ENCODE data around the gene SCNN1G.

Gene SCNN1G

DNA sequence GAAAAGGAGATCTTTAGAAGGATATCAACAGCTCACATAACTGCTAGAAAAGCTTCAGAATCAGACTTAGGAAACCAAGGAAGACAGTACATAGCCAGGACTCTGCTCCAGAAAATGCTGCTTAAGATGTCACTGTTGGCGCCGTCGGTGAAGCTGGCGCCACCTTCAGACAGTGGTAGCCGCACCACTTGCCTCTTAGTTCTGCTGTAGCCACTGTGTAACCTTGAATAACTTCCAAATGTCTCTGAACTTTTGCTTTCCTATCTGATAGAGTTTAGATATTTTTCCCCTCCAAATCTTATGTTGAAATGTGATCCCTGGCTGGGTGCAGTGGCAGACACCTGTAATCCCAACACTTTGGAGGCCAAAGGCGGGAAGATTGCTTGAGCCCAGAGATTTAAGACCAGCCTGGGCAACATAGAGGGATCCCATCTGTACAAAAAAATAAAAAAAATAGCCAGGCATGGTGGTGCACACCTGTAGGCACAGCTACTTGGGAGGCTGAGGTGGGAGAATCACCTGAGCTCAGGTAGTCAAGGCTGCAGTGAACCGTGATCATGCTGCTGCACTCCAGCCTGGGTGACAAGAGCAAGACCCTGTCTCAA lies 27.0 kb upstream of the SCNN1G start:
- no peak for DNase-seq

DNA sequence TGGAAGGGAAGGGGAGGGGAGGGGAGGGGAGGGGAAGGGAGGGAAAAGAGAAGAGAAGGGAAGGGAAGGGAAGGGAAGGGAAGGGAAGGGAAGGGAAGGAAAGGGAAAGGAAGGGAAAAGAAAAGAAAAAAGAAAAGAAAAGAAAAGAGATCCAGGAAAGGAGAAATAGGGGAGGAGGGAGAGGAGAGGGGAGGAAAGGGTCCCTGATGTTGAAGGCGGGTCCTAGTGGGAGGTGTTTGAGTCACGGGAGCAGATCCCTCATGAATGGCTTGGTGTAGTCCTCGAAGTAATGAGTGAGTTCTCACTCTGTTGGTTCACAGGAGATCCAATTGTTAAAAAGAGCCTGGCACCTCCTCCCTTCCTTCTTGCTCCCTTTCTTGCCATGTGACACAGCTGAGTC lies 26.4 kb upstream of the SCNN1G start:
- no peak for DNase-seq

DNA sequence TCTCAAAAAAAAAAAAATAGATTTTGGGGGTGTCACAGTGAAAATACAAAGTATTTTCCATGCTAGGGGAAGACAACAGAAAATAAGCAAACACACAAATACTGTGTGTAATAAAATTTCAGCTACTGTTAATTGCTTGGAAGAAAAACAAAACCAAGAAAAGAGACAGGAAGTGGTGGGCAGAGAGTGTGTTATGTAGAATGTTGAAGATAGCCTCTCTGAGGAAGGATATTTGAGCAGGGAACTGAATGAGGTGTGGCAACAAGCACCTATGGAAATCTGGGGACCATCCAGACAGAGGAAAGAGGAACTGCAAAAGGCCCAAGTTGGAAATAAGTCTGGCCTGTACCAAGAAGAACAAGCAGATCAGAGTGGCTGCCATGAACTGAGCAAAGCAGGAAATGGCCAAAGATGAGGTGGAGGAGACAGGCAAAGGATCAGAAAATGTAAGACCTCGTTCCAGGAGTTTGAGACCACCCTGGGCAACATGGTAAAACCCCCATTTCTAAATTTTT lies 25.5 kb upstream of the SCNN1G start:
- no peak for DNase-seq

DNA sequence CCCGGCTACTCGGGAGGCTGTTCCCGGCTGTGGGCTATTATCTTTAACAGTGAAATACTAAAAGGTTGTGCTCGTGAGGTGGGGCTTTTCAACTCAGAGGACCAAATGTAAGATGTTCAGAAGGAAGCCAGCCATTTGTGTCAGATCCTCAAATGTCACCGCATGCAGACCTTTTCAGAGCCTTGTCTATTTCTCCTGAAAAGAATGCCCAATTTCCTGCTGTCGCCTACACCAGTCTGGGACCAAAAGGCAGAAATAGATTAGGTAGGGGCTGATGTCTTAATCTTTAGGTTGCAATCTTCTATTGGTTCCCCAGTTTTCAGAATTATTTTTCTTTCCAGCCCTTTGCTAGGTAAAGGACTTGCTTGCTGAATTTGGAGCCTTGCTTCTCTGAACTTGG lies 24.4 kb upstream of the SCNN1G start:
- no peak for DNase-seq

DNA sequence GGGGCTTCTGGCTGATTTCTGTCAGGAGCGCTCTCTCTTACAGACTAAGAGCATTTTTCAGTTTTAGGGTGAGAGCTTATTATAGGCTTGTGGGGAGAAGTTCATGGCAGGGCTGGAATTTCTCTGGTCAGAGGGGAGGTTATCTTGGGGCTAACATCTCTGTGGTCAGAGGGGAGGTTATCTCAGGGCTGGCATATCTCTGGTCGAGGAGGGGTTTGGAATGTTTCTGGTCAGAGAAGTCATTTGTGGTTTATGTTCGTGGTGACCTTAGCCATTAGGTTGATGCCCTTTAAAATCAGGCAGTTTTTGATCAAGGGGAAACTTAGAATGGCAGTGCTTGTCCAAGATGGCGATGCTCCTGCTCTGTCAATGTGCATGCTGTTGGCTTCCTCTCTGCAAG lies 22.5 kb upstream of the SCNN1G start:
- no peak for DNase-seq

DNA sequence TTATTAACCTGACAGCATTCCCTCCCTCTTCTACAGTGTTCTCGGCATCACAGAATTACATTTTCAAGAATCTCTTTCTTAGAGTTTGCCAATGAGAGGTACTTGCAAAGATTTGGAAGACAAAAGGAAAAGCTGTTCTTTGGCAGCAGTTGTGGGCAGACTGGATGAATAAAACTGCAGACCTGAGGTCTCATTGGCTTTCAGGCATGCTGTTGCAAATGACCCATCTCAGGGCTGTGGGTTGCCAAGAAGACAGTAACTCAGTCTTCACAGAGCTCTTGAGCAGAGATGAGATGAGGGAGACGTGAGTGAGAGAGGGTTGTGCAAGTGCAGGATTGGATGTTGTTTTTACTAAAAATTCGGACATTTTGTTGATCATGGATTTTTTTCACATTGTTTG lies 22.0 kb upstream of the SCNN1G start:
- no peak for DNase-seq

DNA sequence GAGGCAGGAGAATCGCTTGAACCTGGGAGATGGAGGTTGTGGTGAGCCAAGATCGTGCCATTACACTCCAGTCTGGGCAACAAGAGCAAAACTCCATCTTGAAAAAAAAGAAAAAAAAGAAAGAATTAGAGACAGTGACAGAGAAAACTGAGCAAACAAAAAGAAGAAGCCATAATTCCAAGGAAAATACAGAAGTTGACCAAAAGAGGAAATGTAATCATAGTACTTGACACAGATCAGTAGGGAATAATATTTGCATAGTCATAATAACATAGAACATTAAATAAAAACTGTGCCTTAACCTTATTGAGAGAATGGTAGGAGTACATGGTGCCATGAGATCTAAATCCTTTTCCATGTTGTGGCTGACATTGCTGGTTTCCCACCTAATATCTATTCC lies 18.6 kb upstream of the SCNN1G start:
- no peak for DNase-seq

DNA sequence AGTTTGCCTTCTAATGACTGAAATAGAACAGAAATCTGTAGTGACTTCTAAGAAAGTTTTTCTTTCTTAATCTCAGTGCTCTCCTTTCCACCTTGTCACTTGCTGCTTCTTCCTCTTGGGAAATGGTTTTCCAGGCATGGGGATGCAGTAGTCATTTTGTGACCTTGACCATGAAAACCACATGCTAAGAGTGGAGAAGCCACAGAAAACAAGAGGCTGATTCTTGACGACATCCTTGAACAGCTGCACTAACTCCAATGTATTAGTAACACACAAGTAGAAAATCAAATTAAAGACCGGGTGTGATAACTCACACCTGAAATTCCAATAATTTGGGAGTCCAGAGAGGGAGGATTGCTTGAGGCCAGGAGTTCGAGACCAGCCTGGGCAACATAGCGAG lies 17.8 kb upstream of the SCNN1G start:
- no peak for DNase-seq

DNA sequence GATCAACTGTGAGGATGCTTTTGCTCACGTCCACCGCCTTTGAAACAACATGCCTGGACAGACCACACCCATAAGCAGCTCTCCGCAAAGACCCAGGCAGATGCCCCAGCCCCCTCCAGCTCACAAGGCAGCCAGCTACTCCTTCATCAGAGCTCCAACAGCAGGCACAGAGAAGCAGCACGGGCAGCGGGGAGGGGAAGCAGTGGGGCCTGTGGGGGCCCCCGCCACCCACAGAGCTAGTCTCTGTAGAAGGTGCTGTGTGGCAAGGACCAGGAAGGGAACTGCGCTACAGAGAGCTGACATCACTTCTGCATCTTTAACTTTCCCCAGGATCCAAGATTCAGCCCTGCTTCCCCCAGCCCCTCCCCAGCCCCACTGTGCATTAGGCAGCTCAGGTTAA lies 10.0 kb upstream of the SCNN1G start:
- no peak for DNase-seq

DNA sequence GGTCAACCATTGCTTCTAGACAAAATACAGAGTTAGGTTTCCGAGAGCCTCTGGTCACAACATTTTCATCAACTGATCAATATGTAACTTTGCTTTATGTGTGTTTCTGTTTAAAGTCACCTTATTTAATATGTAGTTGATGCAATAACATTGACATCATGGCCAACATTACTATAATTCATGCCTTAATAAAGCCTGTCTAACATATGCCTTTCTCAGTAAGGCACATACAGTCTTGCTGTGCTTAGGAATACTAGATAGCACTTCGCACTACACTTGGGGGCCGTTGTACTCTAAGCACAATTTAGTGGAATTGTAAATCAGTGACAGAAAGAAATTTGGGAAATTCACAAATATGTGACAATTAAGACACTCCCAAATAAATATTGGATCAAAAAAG lies 9.6 kb upstream of the SCNN1G start:
- DNase-seq: no peak

DNA sequence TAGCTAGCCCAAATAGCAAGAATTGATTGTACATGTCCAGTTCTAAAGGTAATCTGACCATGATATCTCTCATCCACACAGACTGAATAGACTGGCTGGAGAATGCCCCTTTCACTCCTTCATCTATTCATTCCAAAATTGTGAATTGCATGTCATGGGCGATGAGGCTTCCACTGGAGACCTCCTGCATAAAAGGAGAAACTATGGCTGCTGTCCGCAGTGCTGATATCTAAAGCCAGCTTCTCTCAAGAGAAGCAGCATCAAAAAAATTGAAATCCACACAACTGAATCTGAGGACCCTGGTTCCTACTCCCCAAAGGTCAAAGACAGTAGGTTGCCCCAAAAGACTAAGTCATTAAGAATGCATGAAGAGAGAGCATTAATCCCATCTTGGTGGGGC lies 7.9 kb upstream of the SCNN1G start:
- DNase-seq: no peak

DNA sequence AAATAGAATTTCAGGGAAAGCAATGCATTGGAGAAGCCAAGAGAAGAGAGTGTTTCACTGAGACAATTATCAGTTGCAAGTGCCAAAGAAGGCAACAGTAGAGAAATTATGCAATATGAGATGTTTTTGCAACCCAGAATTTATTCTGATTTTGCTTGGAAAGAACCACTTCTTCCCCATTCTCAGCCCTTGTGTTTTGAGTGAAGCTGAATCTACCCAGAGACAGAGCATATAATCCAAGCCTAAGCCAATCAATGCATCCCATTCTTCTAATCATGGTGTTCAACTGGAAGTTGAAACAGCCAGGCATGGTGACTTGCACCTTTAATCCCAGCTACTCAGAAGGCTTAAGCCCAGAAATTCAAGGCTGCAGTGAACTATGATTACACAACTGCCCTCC lies 6.9 kb upstream of the SCNN1G start:
- DNase-seq: no peak

DNA sequence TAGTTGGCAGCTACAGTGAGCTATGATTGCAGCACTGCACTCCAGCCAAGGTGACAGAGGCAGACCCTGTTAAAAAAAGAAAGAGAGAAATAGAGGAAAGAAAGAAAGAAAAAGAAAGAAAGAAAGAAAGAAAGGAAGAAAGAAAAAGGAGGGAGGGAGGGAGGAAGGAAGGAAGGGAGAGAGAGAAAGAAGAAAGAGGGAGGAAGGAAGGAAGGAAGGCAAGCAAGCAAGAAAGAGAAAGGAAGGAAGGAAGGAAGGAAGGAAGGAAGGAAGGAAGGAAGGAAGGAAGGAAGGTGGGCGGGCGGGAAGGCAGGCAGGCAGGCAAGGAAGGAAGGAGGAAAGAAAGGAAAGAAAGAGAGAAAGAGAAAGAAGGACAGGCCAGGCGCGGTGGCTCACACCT lies 1.0 kb upstream of the SCNN1G start:
- no peak for DNase-seq

DNA sequence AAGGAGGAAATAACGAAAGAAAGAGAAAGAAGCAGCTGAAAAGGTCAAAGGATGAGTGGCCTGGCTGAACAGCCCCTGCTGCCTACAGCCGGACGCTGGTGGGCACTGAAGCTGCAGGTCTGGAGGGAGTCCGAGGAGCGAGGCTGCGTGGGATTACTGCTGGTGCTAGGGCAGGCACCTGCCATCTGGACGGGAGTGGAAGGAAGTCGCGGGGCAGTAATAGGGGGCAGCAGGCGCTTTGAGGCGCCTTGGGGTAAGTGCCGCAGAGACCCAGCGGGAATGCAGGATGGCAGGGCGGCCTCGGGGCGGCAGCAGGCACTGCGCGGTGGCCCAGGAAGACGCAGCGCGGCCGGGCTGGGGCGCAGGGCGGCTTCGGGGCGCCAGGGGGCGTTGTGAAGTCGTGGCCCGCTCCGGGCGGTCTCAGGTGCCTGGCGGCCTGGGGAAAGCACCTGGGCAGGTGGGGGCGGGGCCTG lies 303 bp upstream of the SCNN1G start:
- peak; percentile 73 for DNase-seq

DNA sequence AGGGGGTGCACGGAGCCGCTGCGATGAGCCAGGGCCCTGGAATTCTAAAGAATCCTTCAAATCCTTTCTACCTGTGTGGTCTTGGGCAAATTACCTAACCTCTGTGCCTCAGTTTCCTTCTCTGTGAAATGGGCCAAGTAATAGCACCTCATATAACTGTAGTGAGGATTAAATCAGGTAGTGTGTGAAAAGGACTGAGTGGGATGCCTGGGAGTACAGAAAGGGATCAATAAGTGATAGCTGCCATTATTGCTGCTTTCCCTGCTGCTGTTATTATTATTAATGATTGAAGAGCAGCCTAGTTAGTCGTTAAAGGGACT lies 958 bp downstream of the SCNN1G start:
- DNase-seq: no peak

DNA sequence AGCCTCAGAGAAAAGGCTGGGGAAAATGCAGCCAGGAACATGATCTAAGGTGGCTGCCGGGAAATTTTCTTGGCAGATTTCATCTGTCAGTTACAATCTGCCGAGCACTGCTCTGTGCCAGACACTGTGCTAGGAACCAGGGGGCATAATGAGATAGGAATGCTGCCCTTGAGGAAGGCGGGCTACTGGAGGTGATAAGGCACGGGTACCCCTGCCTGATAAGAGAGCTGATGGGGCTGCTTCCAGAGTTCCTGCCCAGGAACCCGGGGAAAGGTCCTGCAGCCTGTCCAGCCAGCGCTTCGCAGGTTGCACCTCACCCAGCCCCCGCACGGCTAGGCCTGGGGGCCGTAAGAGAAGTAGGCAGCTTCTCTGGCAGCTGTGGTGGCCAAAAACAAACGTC lies 3.1 kb downstream of the SCNN1G start:
- DNase-seq: no peak

DNA sequence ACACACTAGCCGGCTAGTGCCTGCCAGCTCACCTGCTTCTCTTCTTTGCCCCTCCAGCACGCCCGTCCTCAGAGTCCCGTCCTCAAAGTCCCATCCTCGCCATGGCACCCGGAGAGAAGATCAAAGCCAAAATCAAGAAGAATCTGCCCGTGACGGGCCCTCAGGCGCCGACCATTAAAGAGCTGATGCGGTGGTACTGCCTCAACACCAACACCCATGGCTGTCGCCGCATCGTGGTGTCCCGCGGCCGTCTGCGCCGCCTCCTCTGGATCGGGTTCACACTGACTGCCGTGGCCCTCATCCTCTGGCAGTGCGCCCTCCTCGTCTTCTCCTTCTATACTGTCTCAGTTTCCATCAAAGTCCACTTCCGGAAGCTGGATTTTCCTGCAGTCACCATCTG lies 3.6 kb downstream of the SCNN1G start:
- DNase-seq: no peak

DNA sequence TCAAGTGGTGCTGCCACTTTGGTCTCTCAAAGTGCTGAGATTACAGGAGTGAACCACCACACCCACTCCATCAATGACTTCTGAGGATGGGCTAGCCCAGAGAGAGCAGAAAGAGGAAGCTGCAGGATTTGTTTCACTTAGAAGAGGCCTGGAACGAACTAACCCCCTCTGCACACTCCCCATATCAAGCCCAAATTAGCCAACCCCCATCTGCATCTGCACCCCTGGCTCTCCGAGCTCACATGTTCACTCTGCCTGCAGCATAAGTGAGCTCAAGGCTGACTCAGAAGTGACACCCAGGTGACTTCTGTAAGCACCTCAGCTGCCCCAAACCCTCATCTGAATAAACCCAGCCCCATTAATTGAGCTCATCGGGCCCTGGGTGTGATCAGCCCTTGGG lies 4.8 kb downstream of the SCNN1G start:
- no peak for DNase-seq

DNA sequence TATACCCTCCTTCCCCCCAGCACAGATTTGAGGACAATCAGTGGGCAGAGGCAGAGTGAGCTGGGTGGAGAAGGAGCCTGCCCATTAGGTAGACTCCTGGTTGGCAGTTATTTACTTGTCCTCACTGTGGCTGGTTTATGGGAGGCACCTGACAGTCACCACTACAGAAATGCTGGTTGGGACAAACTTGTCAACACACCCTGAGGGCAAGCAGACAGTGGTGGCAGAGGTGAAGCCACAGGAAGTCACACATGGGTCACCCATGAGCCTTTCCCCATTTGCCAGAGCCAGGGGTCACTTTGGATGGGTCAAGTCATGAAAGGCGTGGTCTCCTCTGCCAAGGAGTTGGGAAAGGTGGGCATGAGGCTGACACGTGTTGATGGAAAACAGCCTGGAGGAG lies 6.4 kb downstream of the SCNN1G start:
- DNase-seq: no peak

DNA sequence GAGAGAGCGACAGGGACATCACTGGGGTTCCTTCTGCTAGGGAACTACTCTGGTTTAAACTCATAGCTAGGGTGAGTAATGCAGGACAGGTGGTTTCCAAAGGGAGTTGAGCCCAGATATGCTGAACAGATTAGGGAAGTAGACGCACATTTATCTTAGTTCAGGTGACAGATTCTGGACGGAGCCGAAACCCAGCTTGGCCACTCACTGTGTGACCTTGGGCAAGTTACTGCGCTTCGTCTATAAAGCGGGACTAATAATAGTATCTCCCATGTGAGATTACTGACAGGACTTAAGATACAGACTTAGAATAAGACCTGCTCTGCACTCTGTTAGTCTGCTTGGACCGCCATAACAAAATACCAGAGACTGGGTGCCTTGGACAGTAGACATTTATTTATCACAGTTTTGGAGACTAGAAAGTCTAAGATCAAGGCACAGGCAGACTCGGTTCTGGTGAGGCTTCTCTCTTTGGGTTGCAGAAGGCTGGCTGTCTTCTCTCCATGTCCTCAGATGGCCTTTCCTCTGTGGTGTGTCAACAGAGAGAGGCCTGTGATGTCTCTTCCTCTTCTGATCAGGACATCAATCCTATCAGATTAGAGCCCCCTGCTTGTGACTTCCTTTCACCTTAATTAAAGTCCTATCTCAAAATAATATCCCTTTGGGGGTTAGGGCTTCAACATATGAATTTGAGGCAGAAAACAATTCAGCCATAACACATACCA lies 12.1 kb downstream of the SCNN1G start:
- DNase-seq: no peak

DNA sequence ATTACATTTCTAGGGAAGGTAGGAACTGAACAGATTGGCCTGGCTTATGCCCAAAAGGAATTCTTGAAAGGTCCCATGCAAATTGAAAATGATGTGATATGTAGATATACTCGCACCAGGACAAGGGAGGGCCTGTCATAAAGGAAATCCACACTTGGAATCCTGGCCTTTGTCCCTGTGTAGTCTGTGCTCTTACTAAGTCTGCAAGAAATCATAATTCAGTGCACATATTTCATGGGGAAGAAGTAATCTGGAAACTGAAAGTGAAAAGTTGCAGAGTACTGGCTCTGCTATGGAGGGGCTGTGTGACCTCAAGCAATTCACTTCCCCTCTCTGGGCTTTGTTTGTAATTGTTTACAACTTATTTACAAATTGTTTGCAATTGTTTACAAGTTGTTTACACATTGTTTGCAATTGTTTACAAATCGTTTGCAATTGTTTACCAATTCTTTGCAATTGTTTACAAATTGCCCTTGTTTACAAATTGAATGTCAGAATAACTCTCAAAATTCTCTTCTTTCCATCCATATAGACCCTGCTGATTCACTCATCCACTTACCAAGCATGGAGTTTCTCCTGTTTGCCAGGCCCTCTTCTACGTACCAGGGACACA lies 12.9 kb downstream of the SCNN1G start:
- no peak for DNase-seq

DNA sequence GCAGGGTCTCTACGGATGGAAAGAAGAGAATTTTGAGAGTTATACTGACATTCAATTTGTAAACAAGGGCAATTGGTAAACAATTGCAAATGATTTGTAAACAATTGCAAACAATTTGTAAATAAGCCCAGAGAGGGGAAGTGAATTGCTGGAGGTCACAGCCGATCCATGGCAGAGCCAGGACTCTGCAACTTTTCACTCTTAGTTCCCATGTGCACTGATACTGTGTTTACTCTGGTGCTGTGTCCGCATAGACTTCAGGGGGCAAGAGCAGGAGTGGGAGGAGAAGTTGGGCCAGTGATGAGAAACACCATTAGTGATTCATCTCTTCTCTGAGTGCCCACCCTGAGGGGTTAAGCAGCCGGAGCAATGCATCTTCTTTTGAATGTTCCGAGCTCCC lies 14.0 kb downstream of the SCNN1G start:
- no peak for DNase-seq

DNA sequence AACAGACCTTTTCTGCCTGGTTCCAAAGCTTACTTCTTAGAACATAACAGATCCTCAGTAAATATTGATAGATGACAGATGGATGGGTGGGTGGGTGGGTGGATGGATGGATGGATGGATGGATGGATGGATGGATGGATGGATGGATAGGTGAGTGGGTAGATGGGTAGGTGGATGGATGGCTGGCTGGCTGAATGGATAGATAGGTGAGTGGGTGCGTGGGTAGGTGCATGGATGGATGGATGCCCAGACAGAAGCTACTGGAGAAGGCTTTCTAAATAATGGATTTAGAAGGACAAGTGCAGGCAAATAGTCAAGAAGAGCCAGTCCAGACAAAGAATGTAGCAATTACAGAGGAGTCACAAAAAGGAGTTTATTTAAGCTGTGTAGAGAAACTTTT lies 19.6 kb downstream of the SCNN1G start:
- no peak for DNase-seq

DNA sequence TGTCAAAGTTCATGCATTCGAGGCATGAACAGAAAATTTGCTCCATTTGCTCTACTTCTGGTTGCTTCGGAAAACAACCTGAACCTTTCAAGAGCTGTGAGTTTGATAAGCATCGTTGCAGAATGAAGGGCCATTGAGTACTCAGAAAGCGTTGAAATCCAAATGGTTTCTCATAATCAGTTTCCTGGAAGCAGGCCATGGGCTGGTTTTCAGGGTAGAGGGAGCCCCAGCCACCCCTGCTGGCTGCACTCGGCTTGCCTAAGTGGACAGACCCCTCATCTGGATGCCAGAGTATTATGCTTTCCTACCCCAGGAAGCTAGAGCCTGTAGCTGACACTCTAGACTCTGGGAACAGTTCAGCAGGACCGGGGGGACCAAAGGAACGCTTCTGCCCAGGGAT lies 24.4 kb downstream of the SCNN1G start:
- peak; percentile 82 for DNase-seq

DNA sequence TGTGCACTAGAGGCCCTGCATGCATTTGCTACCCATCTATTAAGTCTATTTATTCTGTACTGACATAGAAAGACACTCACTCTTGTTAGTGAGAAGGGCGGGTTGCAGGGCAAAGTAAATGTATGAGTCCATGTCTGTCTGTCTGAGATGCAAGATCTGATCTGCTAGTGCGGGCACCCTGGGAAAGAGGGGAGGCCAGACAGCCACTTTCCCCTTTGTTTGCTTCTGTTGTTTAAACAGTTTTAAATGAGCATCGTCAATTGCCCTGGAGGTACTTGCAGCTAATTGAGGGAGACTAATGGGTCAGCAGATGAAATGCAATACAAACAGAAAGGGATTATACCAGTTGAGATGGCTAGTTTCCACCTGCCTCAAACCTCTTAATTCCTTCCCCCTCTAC lies 24.9 kb downstream of the SCNN1G start:
- peak; percentile 95 for DNase-seq
